HepG2 (cell line): ENCODE results near the gene ZPR1. TPM values are rescaled to one million over a fixed set of nuclear protein-coding genes. Genes with fewer than 3 reads are reported as not detected.

ENCODE experiments used
- BHLHE40 ChIP-seq: IDR thresholded peaks from 2 replicates; pipeline ENCODE4 v1.6.1; 2011; ENCODE audit warnings: low read length, improper control_type of control experiment
- EED ChIP-seq: sonication (generic); formaldehyde crosslinking; IDR thresholded peaks from 2 replicates; pipeline ENCODE4 v1.5.0; 2020; ENCODE audit warnings: mild to moderate bottlenecking, missing genetic modification reagents
- HHEX ChIP-seq: IDR thresholded peaks from 2 replicates; pipeline ENCODE4 v1.6.1; 2016; ENCODE audit warnings: control low read depth
- KDM6A ChIP-seq: IDR thresholded peaks from 2 replicates; pipeline ENCODE4 v1.6.1; 2016; ENCODE audit warnings: low read depth
- MATR3 ChIP-seq: sonication (generic); formaldehyde crosslinking; IDR thresholded peaks from 2 replicates; pipeline ENCODE4 v1.4.0; 2020; ENCODE audit warnings: missing genetic modification reagents
- MED8 ChIP-seq: sonication (generic); formaldehyde crosslinking; IDR thresholded peaks from 2 replicates; pipeline ENCODE4 v1.8.1; 2023; ENCODE audit warnings: mild to moderate bottlenecking, missing genetic modification reagents; ENCODE audit not compliant: insufficient replicate concordance
- NRL ChIP-seq: sonication (generic); formaldehyde crosslinking; IDR thresholded peaks from 2 replicates; pipeline ENCODE4 v1.5.0; 2020; ENCODE audit warnings: missing genetic modification reagents, mild to moderate bottlenecking, moderate library complexity, borderline replicate concordance
- PLRG1 ChIP-seq: fragments of 450-650 bp; conservative IDR thresholded peaks from 2 replicates; pipeline ENCODE4 v1.6.1; 2016
- RBM39 ChIP-seq: fragments of 200-400 bp; formaldehyde crosslinking; IDR thresholded peaks from one replicate; pipeline ENCODE4 v1.6.1; 2018; ENCODE audit warnings: antibody characterized with exemption, mild to moderate bottlenecking, low read depth, low read length; ENCODE audit not compliant: poor library complexity, severe bottlenecking
- SRSF1 ChIP-seq: fragments of 200-400 bp; formaldehyde crosslinking; optimal IDR thresholded peaks from 2 replicates; pipeline ENCODE3; 2017; ENCODE audit warnings: mild to moderate bottlenecking, low read depth, low read length, moderate library complexity
- TCF7L2 ChIP-seq: IDR thresholded peaks from 2 replicates; pipeline ENCODE4 v1.6.1; 2011; ENCODE audit warnings: mild to moderate bottlenecking, low read depth, low read length, moderate library complexity
- ZNF335 ChIP-seq: sonication (generic); formaldehyde crosslinking; IDR thresholded peaks from 2 replicates; pipeline ENCODE4 v1.4.0; 2020; ENCODE audit warnings: missing genetic modification reagents
- ZNF713 ChIP-seq: sonication (generic); formaldehyde crosslinking; IDR thresholded peaks from 2 replicates; pipeline ENCODE4 v1.4.0; 2020; ENCODE audit warnings: mild to moderate bottlenecking, missing genetic modification reagents
- ZNF773 ChIP-seq: sonication (generic); formaldehyde crosslinking; IDR thresholded peaks from 2 replicates; pipeline ENCODE4 v1.4.0; 2020; ENCODE audit warnings: missing genetic modification reagents, borderline replicate concordance
- polyA plus RNA-seq, 8 experiments: library from polyadenylated mRNA; depleted of rRNA in 3 of 8; stranded (reverse) in 7 of 8; unstranded in 1 of 8; fragments of >200 nt; fragmentation: Illumina TruSeq in 4 of 8; extraction: Trizol in 4 of 8; gene quantifications; 2 replicates each; pipeline versions ENCODE4 v1.2.1 to v1.2.3, GENCODE V29; 2011 to 2016; ENCODE audit warnings: low read depth in 4 of 8, missing spikeins in 1 of 8, mixed read lengths in 1 of 8; ENCODE audit not compliant: insufficient read depth in 1 of 8
- total RNA-seq, 5 experiments: library from RNA; depleted of rRNA; stranded (reverse); fragments of >200 nt; fragmentation: Illumina TruSeq; extraction: Trizol; gene quantifications; 2 replicates each; pipeline ENCODE4 v1.2.3, GENCODE V29; 2016; ENCODE audit warnings: low read depth in 1 of 5
- TF ChIP-seq, protein P1 (sequence below): IDR thresholded peaks from 2 replicates; pipeline ENCODE4 v1.6.1; 2016
- TF ChIP-seq, protein P2 (sequence below): sonication (generic); formaldehyde crosslinking; IDR thresholded peaks from 2 replicates; pipeline ENCODE4 v1.4.0; 2020; ENCODE audit warnings: mild to moderate bottlenecking, low read depth, missing genetic modification reagents
- TF ChIP-seq, protein P3 (sequence below): sonication (generic); formaldehyde crosslinking; IDR thresholded peaks from 2 replicates; pipeline ENCODE4 v1.8.1; 2022; ENCODE audit warnings: low read depth, mild to moderate bottlenecking, missing genetic modification reagents
- TF ChIP-seq, protein P4 (sequence below): sonication (generic); formaldehyde crosslinking; conservative IDR thresholded peaks from 2 replicates; pipeline ENCODE4 v1.5.0; 2020; ENCODE audit warnings: missing genetic modification reagents
- TF ChIP-seq, protein P5 (sequence below): sonication (generic); formaldehyde crosslinking; IDR thresholded peaks from 2 replicates; pipeline ENCODE4 v1.8.0; 2022; ENCODE audit warnings: missing genetic modification reagents, low read depth, mild to moderate bottlenecking, borderline replicate concordance

ZPR1 gene
- total and polyA plus RNA-seq, 2 of the 13 experiments (the other 11 are each of a cell fraction or from before 2014, with no cell fraction given) = 40.0 to 79.3 TPM

DNA sequence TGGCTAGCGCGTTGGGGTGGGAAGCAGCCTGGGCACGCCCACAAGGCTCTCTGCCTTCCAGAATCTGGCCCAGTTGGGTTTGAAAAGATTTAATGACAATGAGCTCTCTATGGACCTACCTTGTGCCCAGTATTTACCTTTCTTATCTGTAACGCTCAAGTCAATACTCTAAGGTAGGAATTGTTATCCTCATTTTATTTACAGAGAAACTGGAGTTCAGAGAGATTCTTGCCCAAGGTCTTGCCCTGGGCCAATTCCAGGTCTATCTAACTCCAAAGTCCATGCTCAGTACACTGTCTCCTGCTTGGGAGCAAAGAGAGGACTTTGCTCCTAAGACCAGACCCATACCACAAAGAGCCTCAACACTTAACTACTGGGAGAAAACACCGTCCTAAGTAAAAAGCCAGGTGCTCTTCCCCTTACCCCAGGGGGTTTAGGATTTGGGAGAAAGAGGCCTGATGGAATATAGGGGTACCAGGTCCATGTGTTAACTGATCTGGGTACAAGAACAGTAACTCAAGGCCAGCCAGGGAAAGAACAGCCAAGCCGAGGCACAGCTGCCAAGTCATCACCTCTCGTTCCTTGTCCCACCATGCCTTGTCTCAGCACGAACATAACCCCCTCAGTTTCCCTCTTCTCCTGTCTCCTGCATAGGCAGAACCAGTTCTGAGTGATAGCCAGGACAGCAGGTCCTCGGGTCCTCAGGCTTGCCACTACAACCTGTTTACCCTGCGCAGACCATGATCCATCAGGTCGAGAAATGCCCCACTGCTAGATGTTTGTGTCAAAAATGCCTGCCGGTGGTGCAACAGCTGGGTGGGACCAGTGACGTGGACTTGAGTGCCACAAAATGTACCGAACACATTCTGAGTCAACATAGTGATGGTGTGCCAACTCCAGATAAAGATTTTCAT lies 20.7 kb upstream of the ZPR1 start (continued):
- TF ChIP-seq, protein P1, sequence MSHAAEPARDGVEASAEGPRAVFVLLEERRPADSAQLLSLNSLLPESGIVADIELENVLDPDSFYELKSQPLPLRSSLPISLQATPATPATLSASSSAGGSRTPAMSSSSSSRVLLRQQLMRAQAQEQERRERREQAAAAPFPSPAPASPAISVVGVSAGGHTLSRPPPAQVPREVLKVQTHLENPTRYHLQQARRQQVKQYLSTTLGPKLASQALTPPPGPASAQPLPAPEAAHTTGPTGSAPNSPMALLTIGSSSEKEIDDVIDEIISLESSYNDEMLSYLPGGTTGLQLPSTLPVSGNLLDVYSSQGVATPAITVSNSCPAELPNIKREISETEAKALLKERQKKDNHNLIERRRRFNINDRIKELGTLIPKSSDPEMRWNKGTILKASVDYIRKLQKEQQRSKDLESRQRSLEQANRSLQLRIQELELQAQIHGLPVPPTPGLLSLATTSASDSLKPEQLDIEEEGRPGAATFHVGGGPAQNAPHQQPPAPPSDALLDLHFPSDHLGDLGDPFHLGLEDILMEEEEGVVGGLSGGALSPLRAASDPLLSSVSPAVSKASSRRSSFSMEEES (CRISPR knock-in tag) = peak; percentile 80
- TF ChIP-seq KDM6A (CRISPR knock-in tag) = peak; percentile 97
- TF ChIP-seq, protein P2, sequence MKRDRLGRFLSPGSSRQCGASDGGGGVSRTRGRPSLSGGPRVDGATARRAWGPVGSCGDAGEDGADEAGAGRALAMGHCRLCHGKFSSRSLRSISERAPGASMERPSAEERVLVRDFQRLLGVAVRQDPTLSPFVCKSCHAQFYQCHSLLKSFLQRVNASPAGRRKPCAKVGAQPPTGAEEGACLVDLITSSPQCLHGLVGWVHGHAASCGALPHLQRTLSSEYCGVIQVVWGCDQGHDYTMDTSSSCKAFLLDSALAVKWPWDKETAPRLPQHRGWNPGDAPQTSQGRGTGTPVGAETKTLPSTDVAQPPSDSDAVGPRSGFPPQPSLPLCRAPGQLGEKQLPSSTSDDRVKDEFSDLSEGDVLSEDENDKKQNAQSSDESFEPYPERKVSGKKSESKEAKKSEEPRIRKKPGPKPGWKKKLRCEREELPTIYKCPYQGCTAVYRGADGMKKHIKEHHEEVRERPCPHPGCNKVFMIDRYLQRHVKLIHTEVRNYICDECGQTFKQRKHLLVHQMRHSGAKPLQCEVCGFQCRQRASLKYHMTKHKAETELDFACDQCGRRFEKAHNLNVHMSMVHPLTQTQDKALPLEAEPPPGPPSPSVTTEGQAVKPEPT (CRISPR knock-in tag) = no peak
- TF ChIP-seq ZNF713 (CRISPR knock-in tag) = no peak
- 0 out of 2 replicates have a peak, but pooled peaks have one; percentile 53 for TF ChIP-seq ZNF335 (CRISPR knock-in tag)
- peak; percentile 90 for TF ChIP-seq HHEX (CRISPR knock-in tag)
- no peak for TF ChIP-seq RBM39
- TF ChIP-seq SRSF1 = no peak
- TF ChIP-seq PLRG1 = no peak
- no peak for TF ChIP-seq MATR3 (CRISPR knock-in tag)
- TF ChIP-seq BHLHE40 = peak; percentile 55; the same call in 1 of the 2 replicates
- TF ChIP-seq, protein P3, sequence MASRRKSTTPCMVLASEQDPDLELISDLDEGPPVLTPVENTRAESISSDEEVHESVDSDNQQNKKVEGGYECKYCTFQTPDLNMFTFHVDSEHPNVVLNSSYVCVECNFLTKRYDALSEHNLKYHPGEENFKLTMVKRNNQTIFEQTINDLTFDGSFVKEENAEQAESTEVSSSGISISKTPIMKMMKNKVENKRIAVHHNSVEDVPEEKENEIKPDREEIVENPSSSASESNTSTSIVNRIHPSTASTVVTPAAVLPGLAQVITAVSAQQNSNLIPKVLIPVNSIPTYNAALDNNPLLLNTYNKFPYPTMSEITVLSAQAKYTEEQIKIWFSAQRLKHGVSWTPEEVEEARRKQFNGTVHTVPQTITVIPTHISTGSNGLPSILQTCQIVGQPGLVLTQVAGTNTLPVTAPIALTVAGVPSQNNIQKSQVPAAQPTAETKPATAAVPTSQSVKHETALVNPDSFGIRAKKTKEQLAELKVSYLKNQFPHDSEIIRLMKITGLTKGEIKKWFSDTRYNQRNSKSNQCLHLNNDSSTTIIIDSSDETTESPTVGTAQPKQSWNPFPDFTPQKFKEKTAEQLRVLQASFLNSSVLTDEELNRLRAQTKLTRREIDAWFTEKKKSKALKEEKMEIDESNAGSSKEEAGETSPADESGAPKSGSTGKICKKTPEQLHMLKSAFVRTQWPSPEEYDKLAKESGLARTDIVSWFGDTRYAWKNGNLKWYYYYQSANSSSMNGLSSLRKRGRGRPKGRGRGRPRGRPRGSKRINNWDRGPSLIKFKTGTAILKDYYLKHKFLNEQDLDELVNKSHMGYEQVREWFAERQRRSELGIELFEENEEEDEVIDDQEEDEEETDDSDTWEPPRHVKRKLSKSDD (CRISPR knock-in tag) = no peak
- TF ChIP-seq MED8 (CRISPR knock-in tag) = peak; percentile 89
- peak; percentile 75 for TF ChIP-seq TCF7L2
- TF ChIP-seq NRL (CRISPR knock-in tag) = no peak
- TF ChIP-seq, protein P4, sequence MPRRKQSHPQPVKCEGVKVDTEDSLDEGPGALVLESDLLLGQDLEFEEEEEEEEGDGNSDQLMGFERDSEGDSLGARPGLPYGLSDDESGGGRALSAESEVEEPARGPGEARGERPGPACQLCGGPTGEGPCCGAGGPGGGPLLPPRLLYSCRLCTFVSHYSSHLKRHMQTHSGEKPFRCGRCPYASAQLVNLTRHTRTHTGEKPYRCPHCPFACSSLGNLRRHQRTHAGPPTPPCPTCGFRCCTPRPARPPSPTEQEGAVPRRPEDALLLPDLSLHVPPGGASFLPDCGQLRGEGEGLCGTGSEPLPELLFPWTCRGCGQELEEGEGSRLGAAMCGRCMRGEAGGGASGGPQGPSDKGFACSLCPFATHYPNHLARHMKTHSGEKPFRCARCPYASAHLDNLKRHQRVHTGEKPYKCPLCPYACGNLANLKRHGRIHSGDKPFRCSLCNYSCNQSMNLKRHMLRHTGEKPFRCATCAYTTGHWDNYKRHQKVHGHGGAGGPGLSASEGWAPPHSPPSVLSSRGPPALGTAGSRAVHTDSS (CRISPR knock-in tag) = no peak
- no peak for TF ChIP-seq EED (CRISPR knock-in tag)
- TF ChIP-seq ZNF773 (CRISPR knock-in tag) = no peak
- TF ChIP-seq, protein P5, sequence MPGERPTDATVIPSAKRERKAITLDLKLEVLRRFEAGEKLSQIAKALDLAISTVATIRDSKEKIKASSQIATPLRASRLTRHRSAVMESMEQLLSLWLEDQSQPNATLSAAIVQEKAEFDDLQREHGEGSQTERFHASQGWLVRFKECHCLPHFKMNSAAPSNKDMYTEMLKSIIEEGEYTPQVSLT (CRISPR knock-in tag) = no peak
